HG03108 (cell line): Measurements from ENCODE around the gene MMP7.
A peak's percentile ranks its signal among the peaks of the same experiment; 100 is the strongest.

Experiments used
- ATAC-seq: cut with Tn5 transposase; IDR thresholded peaks from one replicate; pipeline ENCODE4 v1.9.1; 2021; ENCODE audit warnings: moderate library complexity; ENCODE audit not compliant: unreplicated experiment

Gene MMP7

GRCh38 chr11:102497061-102497460 lies 33.5 kb downstream of the MMP7 start:
- ATAC-seq: no peak

GRCh38 chr11:102495161-102496042 lies 35.1 kb downstream of the MMP7 start:
- ATAC-seq: peak; percentile 95

GRCh38 chr11:102494216-102494615 lies 36.3 kb downstream of the MMP7 start:
- ATAC-seq: no peak

GRCh38 chr11:102493524-102493923 lies 37.0 kb downstream of the MMP7 start:
- ATAC-seq: no peak

GRCh38 chr11:102491969-102492368 lies 38.6 kb downstream of the MMP7 start:
- ATAC-seq: no peak

- no peak for ATAC-seq
Measured at GRCh38 chr11:102489186-102490145, 41.1 kb downstream of the MMP7 start.

GRCh38 chr11:102488208-102488607 lies 42.3 kb downstream of the MMP7 start:
- peak; percentile 92 for ATAC-seq

GRCh38 chr11:102487214-102487613 lies 43.3 kb downstream of the MMP7 start:
- no peak for ATAC-seq

- ATAC-seq: no peak
Measured at GRCh38 chr11:102486584-102486983, 44.0 kb downstream of the MMP7 start.

GRCh38 chr11:102485095-102485722 lies 45.3 kb downstream of the MMP7 start:
- no peak for ATAC-seq

GRCh38 chr11:102482433-102482832 lies 48.1 kb downstream of the MMP7 start:
- ATAC-seq: no peak

- ATAC-seq: no peak
Measured at GRCh38 chr11:102479733-102480132, 50.8 kb downstream of the MMP7 start.

GRCh38 chr11:102478673-102479299 lies 51.8 kb downstream of the MMP7 start:
- no peak for ATAC-seq

- ATAC-seq: peak; percentile 39
Measured at GRCh38 chr11:102476812-102477211, 53.7 kb downstream of the MMP7 start.

GRCh38 chr11:102476069-102476468 lies 54.5 kb downstream of the MMP7 start:
- ATAC-seq: no peak

- no peak for ATAC-seq
Measured at GRCh38 chr11:102473543-102473942, 57.0 kb downstream of the MMP7 start.

GRCh38 chr11:102472127-102472526 lies 58.4 kb downstream of the MMP7 start:
- ATAC-seq: no peak

GRCh38 chr11:102471474-102471873 lies 59.1 kb downstream of the MMP7 start:
- no peak for ATAC-seq
